Fibroblast of pulmonary artery (primary cell): Measurements from ENCODE around the gene CCDC178.

Experiments used
- DNase-seq: peaks from one replicate; pipeline ENCODE4 v3.0.0-alpha.2; 2010; ENCODE audit warnings: low read depth
- H3K4me3 ChIP-seq: replicated peaks from 2 replicates; pipeline ENCODE4 v1.5.1; 2011; ENCODE audit warnings: low read depth, mild to moderate bottlenecking, control low read depth, low read length, moderate library complexity
- CTCF ChIP-seq: IDR thresholded peaks from 2 replicates; pipeline ENCODE4 v1.5.1; 2011; ENCODE audit warnings: mild to moderate bottlenecking, control low read depth, low read length, inconsistent platforms; ENCODE audit errors: missing control alignments

The CCDC178 gene

GRCh38 chr18:33232318-33232626 lies 208.2 kb downstream of the CCDC178 start:
- no peak for DNase-seq
- no peak overlapping the region for H3K4me3 ChIP-seq
- TF ChIP-seq CTCF = no peak

- H3K4me3 ChIP-seq = no peak overlapping the region
- DNase-seq = peak; percentile 76
- TF ChIP-seq CTCF = peak; percentile 99
Measured at GRCh38 chr18:33231474-33232317, 208.8 kb downstream of the CCDC178 start.

GRCh38 chr18:33212363-33212762 lies 228.2 kb downstream of the CCDC178 start:
- no peak for TF ChIP-seq CTCF
- no peak overlapping the region for H3K4me3 ChIP-seq
- no peak for DNase-seq

- peak; percentile 52 for DNase-seq
Measured at GRCh38 chr18:33210575-33211189, 229.8 kb downstream of the CCDC178 start.

GRCh38 chr18:33205777-33206176 lies 234.7 kb downstream of the CCDC178 start:
- TF ChIP-seq CTCF = no peak
- DNase-seq = no peak
- H3K4me3 ChIP-seq = no peak overlapping the region

More at GRCh38 chr18:33210575-33211189, 229.8 kb downstream of the CCDC178 start:
- no peak overlapping the region for H3K4me3 ChIP-seq
- TF ChIP-seq CTCF = peak; percentile 75

- peak; percentile 53 for DNase-seq
- peak; percentile 66 for TF ChIP-seq CTCF
- H3K4me3 ChIP-seq = no peak overlapping the region
Measured at GRCh38 chr18:33201509-33201926, 239.0 kb downstream of the CCDC178 start.
